ENCODE data around the gene CNDP2. TPM values are rescaled to one million over a fixed set of nuclear protein-coding genes. Genes with fewer than 3 reads are reported as not detected.

CNDP2 gene
- total and polyA plus RNA-seq, 2 of the 13 experiments (the other 11 are each of a cell fraction or from before 2014, with no cell fraction given): 64.7 to 80.8 TPM

DNA sequence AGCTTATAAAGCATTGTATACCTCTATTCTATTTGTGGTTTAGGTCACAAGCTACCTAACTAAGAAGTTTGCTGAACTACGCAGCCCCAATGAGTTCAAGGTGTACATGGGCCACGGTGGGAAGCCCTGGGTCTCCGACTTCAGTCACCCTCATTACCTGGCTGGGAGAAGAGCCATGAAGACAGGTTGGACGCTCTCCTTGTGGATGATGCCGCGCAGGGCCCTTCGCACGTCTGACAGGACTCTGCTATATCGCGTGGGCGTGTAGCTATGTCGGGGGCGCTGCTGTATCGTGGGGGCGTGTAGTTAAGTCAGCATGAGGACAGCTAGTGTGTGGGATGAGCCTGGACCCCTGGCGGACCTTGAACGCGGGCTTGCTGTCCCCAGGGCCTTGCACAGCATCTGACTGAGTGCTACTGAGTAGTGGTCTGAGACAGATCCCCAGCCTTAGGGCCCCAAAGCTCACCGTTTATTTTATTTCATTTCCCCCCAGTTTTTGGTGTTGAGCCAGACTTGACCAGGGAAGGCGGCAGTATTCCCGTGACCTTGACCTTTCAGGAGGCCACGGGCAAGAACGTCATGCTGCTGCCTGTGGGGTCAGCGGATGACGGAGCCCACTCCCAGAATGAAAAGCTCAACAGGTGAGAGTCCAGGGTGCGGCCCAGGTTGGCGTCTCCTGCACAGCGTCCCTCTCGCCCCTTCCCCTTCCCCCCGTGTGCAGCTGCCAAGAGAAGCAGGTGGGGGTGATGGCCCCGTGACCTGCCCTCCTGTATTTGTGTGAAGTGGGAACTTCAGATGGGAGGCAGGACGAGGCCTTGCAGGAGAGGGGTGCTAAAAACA, 22.5 kb downstream of the CNDP2 start (continued):
- TF ChIP-seq ZNF34 (CRISPR knock-in tag; IDR thresholded peaks at IDR 0.05; ENCODE audit: borderline replicate concordance) (no peak), AGO2 (optimal IDR thresholded peaks at IDR 0.05; ENCODE audit: low read depth, low read length) (no peak), ZNF567 (CRISPR knock-in tag; IDR thresholded peaks at IDR 0.05; ENCODE audit: borderline replicate concordance) (no peak), HDAC2 (CRISPR knock-in tag; IDR thresholded peaks at IDR 0.05) (no peak), ZNF547 (CRISPR knock-in tag; IDR thresholded peaks at IDR 0.05) (no peak), ZNF513 (CRISPR knock-in tag; conservative IDR thresholded peaks at IDR 0.05) (no peak), NKX3-1 (CRISPR knock-in tag; IDR thresholded peaks at IDR 0.05) (no peak), NR0B2 (CRISPR knock-in tag; IDR thresholded peaks at IDR 0.05) (no peak)
- TF ChIP-seq, protein P1, sequence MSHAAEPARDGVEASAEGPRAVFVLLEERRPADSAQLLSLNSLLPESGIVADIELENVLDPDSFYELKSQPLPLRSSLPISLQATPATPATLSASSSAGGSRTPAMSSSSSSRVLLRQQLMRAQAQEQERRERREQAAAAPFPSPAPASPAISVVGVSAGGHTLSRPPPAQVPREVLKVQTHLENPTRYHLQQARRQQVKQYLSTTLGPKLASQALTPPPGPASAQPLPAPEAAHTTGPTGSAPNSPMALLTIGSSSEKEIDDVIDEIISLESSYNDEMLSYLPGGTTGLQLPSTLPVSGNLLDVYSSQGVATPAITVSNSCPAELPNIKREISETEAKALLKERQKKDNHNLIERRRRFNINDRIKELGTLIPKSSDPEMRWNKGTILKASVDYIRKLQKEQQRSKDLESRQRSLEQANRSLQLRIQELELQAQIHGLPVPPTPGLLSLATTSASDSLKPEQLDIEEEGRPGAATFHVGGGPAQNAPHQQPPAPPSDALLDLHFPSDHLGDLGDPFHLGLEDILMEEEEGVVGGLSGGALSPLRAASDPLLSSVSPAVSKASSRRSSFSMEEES (CRISPR knock-in tag; IDR thresholded peaks at IDR 0.05): no peak

Data from HepG2 (cell line).